Esophagus squamous epithelium (tissue), 5 donors: ENCODE data around the gene EVL. TPM values are rescaled to one million over a fixed set of nuclear protein-coding genes. Genes with fewer than 3 reads are reported as not detected.

Source experiments
- DNase-seq: peaks from one replicate; lab custom pipeline; 2025; lab: John Stamatoyannopoulos, UW
- H3K27ac ChIP-seq, 4 donors: fragments of 200-600 bp; sonication (generic); one replicate each; pipeline ENCODE4 v1.5.1; 2016 to 2019; ENCODE audit warnings: mild to moderate bottlenecking in 1 of 4
- H3K27me3 ChIP-seq, 4 donors: fragments of 200-600 bp; sonication (generic); 1 replicate in 3 of 4; 2 replicates in 1 of 4; pipeline versions ENCODE4 v1.5.1 to v1.6.0; 2017 to 2021; ENCODE audit warnings: antibody characterized with exemption in 1 of 4
- H3K36me3 ChIP-seq, 3 donors: fragments of 200-600 bp; sonication (generic); one replicate each; pipeline ENCODE4 v1.5.1; 2016 to 2019
- H3K4me1 ChIP-seq, 3 donors: fragments of 200-600 bp; sonication (generic); one replicate each; pipeline ENCODE4 v1.5.1; 2017 to 2019
- H3K4me3 ChIP-seq, 4 donors: fragments of 200-600 bp; sonication (generic); 1 replicate in 3 of 4; 2 replicates in 1 of 4; pipeline ENCODE4 v1.5.1; 2016 to 2019; ENCODE audit warnings: mild to moderate bottlenecking in 2 of 4, moderate library complexity in 1 of 4
- H3K9me3 ChIP-seq, 3 donors: fragments of 200-600 bp; sonication (generic); one replicate each; pipeline ENCODE4 v1.5.1; 2016 to 2019
- POLR2A ChIP-seq, 4 donors: fragments of 450-650 bp; IDR thresholded peaks; one replicate each; pipeline ENCODE4 v1.6.1; 2017; ENCODE audit warnings: antibody characterized with exemption in 4 of 4, mild to moderate bottlenecking in 4 of 4, moderate library complexity in 3 of 4
- WGBS, 2 donors: methylation state at CpG; one replicate each; pipeline ENCODE4 v1.1.5; 2018; 5-methylcytosine and 5-hydroxymethylcytosine counted together
- intact Hi-C: fragments of 100-400 bp; cut with DNase I; formaldehyde crosslinking; loops from one replicate; pipeline ENCODE4 v1.15.0; 2022
- total RNA-seq, 4 donors: library from RNA; depleted of rRNA; stranded (reverse); fragments of >200 nt; gene quantifications; one replicate each; pipeline ENCODE4 v1.1.0, GENCODE V29; 2016
- TF ChIP-seq, protein P1 (sequence below), 6 experiments: fragments of 450-650 bp in 4 of 6; fragments of 200-600 bp in 2 of 6; sonication (generic) in 2 of 6; IDR thresholded peaks; one replicate each; pipeline ENCODE4 v1.5.1; 2016 to 2019; ENCODE audit warnings: antibody characterized with exemption in 6 of 6, mild to moderate bottlenecking in 4 of 6, moderate library complexity in 4 of 6
- donor health status: DM: yes; HTN: yes; CAD: no.

EVL gene
- total RNA-seq, 4 donors from 2014 or later, result 20.0 to 61.2 (median 25.8) TPM

DNA sequence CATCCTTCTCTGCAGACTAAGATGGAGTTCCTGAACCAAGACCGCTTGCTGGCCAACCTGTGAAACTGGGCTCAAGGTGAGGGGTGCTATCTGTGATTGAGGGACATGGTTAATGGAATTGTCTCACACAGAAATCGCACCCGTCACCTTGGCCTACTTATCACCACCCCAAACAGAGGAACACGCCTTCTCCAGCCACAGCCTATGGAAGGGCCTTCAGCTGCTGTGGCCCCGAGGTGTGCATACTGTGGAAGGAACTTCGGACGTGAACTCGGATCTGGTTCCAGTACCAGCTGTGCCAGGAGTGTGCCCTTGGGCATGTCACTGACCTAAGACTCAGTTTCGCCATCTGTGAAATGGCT, 44.4 kb downstream of the EVL start:
- Histone ChIP-seq H3K27ac (no peak overlapping the region), H3K9me3 (no peaks in the 10 kb centered on the region), H3K4me3 (no peak overlapping the region), H3K4me1 (peaks cover 20 to 53% (median 41%) of the 10 kb centered on the region in 3 donors), H3K36me3 (peaks cover 0 to 21% (median 0%) of the 10 kb centered on the region in 3 donors), H3K27me3 (no peaks in the 10 kb centered on the region)
- WGBS, 2 donors, result 92 to 98% methylated on average over 8 of the region's 9 CpGs
- intact Hi-C loops, result loop anchor here (5.0 to 10.0 kb wide), 2 partner anchors 55 to 127 kb away; no protein-coding TSS in a partner anchor
- no peak for TF ChIP-seq POLR2A (IDR thresholded peaks at IDR 0.05)
- TF ChIP-seq, protein P1, sequence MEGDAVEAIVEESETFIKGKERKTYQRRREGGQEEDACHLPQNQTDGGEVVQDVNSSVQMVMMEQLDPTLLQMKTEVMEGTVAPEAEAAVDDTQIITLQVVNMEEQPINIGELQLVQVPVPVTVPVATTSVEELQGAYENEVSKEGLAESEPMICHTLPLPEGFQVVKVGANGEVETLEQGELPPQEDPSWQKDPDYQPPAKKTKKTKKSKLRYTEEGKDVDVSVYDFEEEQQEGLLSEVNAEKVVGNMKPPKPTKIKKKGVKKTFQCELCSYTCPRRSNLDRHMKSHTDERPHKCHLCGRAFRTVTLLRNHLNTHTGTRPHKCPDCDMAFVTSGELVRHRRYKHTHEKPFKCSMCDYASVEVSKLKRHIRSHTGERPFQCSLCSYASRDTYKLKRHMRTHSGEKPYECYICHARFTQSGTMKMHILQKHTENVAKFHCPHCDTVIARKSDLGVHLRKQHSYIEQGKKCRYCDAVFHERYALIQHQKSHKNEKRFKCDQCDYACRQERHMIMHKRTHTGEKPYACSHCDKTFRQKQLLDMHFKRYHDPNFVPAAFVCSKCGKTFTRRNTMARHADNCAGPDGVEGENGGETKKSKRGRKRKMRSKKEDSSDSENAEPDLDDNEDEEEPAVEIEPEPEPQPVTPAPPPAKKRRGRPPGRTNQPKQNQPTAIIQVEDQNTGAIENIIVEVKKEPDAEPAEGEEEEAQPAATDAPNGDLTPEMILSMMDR (IDR thresholded peaks at IDR 0.05), result no peak
- DNase-seq, result no peak

DNA sequence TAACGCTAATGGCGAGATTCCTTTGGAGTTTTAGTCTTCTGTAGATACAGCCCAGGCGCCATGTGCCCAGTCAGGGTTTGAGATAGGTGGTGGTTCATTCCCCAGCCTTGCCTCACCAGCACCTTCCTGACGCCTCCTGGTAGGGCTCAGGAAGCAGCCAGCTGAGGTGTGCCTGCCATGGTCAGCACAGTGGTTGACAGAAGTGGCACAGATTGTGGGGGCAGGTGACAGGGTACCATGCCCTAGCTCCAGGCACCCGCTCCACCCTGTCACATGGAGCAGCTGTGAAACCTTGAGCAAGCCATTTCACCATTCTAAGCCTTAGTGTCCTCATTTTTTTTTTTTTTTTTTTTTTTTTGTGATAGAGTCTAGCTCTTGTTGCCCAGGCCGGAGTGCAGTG, 45.6 kb downstream of the EVL start:
- Histone ChIP-seq H3K27ac (no peak overlapping the region), H3K4me1 (peaks cover 20 to 40% (median 29%) of the 10 kb centered on the region in 3 donors), H3K27me3 (no peaks in the 10 kb centered on the region), H3K4me3 (no peak overlapping the region), H3K36me3 (peaks cover 0 to 21% (median 0%) of the 10 kb centered on the region in 3 donors), H3K9me3 (no peaks in the 10 kb centered on the region)
- DNase-seq, result no peak
- intact Hi-C loops, result no loop called here
- TF ChIP-seq, protein P1 (IDR thresholded peaks at IDR 0.05), result no peak
- TF ChIP-seq POLR2A (IDR thresholded peaks at IDR 0.05), result no peak
- 70 to 96% methylated on average over 4 of the region's 6 CpGs for WGBS, 2 donors

DNA sequence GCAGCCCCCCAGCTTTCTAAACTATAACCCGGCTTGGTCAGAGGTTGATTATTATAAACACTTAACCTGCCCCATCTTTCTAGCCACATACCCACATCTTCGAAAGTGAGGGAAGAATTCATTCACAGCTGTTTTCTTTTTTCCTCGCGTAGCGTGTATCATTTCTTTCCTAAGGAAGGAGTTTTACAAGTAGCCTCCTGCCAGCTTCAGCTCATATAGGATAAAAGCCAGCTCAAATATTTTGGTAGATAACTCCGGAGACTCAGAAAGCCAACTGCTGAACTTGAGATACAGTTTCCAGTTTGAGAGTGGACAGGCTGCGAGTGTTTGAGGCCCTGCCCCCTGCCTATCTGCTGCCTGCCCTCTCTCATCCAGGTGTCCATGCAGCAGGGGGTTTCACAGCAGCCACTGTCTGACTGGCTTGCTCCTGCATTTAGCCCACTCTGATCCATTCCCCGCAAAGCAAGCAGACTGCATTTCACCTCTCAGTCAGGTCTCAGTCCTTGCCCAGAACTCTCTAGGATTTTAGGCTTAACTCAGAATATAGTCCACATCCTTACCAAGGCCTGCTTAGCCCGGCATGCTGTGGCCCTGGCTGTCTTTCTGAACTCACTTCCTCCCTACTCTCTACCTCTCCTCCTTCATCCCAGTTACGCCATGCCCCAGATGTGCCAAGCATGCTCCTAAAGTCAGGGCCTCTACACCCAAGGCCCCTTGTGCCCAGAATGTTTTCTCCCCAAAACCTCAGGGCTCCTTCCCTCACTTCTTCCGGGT, 46.9 kb downstream of the EVL start:
- WGBS, 2 donors, result 81 to 84% methylated on average over 11 of the region's 11 CpGs
- no peaks in the 10 kb centered on the region for H3K27me3 ChIP-seq
- no peak overlapping the region for H3K4me3 ChIP-seq
- no peak for DNase-seq
- H3K27ac ChIP-seq, result no peak overlapping the region
- H3K9me3 ChIP-seq, result no peaks in the 10 kb centered on the region
- H3K36me3 ChIP-seq, result peaks cover 0 to 27% (median 0%) of the 10 kb centered on the region in 3 donors
- TF ChIP-seq, protein P1 (IDR thresholded peaks at IDR 0.05), result no peak
- no peak for TF ChIP-seq POLR2A (IDR thresholded peaks at IDR 0.05)
- intact Hi-C loops, result no loop called here
- H3K4me1 ChIP-seq, result peaks cover 16 to 27% (median 19%) of the 10 kb centered on the region in 3 donors

DNA sequence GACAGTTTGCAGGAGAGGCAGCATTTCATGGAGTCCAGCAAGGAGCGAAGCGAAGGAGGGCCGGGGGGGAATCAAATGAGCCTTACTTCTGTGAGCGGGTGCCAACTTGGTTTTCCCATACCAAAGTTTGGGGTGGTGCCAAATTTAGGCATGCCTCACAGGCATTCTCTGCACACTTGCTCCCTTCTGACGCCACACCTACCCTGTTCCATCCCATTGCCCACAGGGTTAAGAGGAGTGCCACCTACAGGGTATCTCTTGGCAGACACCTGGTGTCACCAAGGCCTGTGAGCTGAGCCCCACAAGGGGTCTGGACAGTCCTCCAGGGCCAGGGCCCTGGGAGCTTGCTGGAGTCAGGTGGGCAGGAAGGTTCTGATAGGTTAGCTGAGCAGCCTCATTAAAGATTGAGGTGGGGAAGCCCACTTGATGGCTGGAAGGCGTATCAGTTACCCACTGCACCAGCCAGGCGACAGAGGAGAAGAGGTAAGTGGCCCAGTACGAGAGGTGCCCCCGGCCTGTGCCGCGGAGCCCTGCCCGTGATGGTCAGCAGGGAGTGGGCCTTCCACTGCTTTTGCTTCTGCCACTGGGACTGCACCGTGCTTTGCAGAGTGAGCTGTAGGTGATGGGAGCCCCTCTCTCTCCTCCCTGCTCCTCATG, 49.0 kb downstream of the EVL start:
- H3K4me1 ChIP-seq, result peaks cover 0 to 20% (median 0%) of the 10 kb centered on the region in 3 donors
- 83 to 97% methylated on average over 7 to 12 of the region's 13 CpGs for WGBS, 2 donors
- no peak for DNase-seq
- TF ChIP-seq, protein P1 (IDR thresholded peaks at IDR 0.05), result no peak
- H3K36me3 ChIP-seq, result peaks cover 0 to 40% (median 0%) of the 10 kb centered on the region in 3 donors
- H3K4me3 ChIP-seq, result no peak overlapping the region
- intact Hi-C loops, result no loop called here
- no peak overlapping the region for H3K27ac ChIP-seq
- no peaks in the 10 kb centered on the region for H3K27me3 ChIP-seq
- H3K9me3 ChIP-seq, result no peaks in the 10 kb centered on the region

DNA sequence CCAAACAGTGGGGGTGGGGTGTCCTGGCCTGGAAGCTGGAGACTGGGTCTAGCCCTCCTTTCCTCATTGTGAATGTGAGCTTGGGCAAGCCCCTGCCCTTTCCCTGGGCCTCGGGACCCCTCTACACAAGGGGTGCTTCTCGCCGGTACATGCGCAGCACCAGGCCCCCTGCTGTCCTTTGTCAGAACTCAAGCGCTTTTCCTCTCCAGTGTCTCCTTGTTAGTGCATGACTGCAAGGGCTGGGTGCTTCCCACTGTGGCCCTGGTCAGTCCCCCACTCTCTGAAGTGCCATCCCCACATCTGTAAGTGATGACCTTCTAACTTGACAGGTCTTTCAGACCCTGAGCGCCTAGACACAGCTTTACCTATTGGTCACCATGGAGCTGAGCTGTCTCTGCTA, 50.0 kb downstream of the EVL start:
- Histone ChIP-seq H3K4me1 (peaks cover 0 to 20% (median 0%) of the 10 kb centered on the region in 3 donors), H3K4me3 (no peak overlapping the region), H3K36me3 (peaks cover 0 to 30% (median 0%) of the 10 kb centered on the region in 3 donors), H3K27me3 (no peaks in the 10 kb centered on the region), H3K9me3 (no peaks in the 10 kb centered on the region), H3K27ac (no peak overlapping the region)
- no peak for DNase-seq
- intact Hi-C loops, result no loop called here
- WGBS, 2 donors, result 93 to 97% methylated on average over 5 of the region's 6 CpGs
- TF ChIP-seq POLR2A (IDR thresholded peaks at IDR 0.05), result no peak
- TF ChIP-seq, protein P1 (IDR thresholded peaks at IDR 0.05), result no peak
